Measurements from ENCODE around the gene ABCC4.

DNA sequence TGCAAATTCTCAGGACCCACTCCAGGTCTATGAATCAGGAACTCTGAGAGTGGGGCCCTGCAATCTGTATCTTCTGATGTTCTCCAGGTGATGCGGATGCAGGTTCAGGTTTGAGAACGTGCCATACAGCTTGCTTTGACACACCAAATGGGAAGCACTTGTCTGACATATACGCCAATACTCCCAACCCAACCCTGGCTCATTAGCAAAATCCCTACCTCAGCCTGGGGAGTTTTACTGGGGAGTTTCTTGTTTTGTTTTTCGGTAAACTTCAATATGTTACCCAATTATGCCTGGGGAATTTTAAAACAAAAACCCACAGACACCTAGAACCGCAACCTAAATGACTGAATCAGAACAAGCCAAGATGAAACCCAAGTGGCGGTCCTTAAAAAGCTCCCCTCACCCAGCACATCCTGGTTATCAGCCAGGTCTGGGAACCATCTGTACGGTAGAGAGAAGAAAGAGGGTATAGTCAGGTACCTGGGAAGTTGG is 41.2 kb downstream of the ABCC4 start:
- TF ChIP-seq, protein P1, sequence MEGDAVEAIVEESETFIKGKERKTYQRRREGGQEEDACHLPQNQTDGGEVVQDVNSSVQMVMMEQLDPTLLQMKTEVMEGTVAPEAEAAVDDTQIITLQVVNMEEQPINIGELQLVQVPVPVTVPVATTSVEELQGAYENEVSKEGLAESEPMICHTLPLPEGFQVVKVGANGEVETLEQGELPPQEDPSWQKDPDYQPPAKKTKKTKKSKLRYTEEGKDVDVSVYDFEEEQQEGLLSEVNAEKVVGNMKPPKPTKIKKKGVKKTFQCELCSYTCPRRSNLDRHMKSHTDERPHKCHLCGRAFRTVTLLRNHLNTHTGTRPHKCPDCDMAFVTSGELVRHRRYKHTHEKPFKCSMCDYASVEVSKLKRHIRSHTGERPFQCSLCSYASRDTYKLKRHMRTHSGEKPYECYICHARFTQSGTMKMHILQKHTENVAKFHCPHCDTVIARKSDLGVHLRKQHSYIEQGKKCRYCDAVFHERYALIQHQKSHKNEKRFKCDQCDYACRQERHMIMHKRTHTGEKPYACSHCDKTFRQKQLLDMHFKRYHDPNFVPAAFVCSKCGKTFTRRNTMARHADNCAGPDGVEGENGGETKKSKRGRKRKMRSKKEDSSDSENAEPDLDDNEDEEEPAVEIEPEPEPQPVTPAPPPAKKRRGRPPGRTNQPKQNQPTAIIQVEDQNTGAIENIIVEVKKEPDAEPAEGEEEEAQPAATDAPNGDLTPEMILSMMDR (IDR thresholded peaks at IDR 0.05) = no peak
- no peak for TF ChIP-seq POLR2AphosphoS5 (IDR thresholded peaks at IDR 0.05)
- no peak for TF ChIP-seq POLR2A (IDR thresholded peaks at IDR 0.05)

All from transverse colon (tissue), 4 donors.